ENCODE measurements around the gene SSNA1. TPM values are rescaled to one million over a fixed set of nuclear protein-coding genes. Genes with fewer than 3 reads are reported as not detected.
A peak's percentile ranks its signal among the peaks of the same experiment; 100 is the strongest.

The SSNA1 gene
- total and polyA plus RNA-seq, 2 donors (not counting 1 experiment from before 2014, with no cell fraction given) = 53.6 to 129 TPM

- Histone ChIP-seq H3K27ac (ENCODE audit: low read length in 2 of 2) (peak overlapping the region; percentile 79 to 91), H3K27me3 (replicated peaks in 1 of 4; ENCODE audit: control extremely low read depth in 1 of 4, control insufficient read depth in 3 of 4, insufficient read depth in 4 of 4, low read length in 3 of 4) (peaks cover 0 to 12% (median 0%) of the 10 kb centered on the region in 4 experiments), H3K36me3 (replicated peaks in 1 of 2; ENCODE audit: control extremely low read depth in 1 of 2, control insufficient read depth in 1 of 2, extremely low read depth in 1 of 2, insufficient read depth in 2 of 2, low read length in 1 of 2) (no peaks in the 10 kb centered on the region), H3K4me2 (replicated peaks; ENCODE audit: low read depth, low read length, poor library complexity, severe bottlenecking) (peak overlapping the region; percentile 95), H3K9me3 (ENCODE audit: control extremely low read depth in 1 of 3, control insufficient read depth in 2 of 3, insufficient read depth in 1 of 3, low read length in 2 of 3) (no peaks in the 10 kb centered on the region), H3K4me3 (ENCODE audit: control extremely low read depth in 1 of 5, extremely low read depth in 1 of 5, insufficient read depth in 1 of 5, low read depth in 2 of 5, low read length in 4 of 5) (peak overlapping the region; percentile 36 to 77 (median 71)), H3K4me1 (ENCODE audit: control insufficient read depth in 2 of 2, insufficient read depth in 2 of 2, low read length in 2 of 2) (peaks cover 13 to 32% of the 10 kb centered on the region in 2 donors), H3K79me2 (ENCODE audit: control insufficient read depth, insufficient read depth, low read length) (no peaks in the 10 kb centered on the region), H2AFZ (ENCODE audit: insufficient read depth, low read depth, low read length, poor library complexity, severe bottlenecking) (peak overlapping the region; percentile 96), H3K9ac (ENCODE audit: low read length) (peak overlapping the region; percentile 75), H4K20me1 (ENCODE audit: control insufficient read depth, insufficient read depth, low read length, poor library complexity, severe bottlenecking) (no peaks in the 10 kb centered on the region)
- no peak for TF ChIP-seq EZH2 (IDR thresholded peaks at IDR 0.05; ENCODE audit: borderline replicate concordance, insufficient read depth, low read depth, low read length, poor library complexity, severe bottlenecking)
- TF ChIP-seq CTCF (IDR thresholded peaks at IDR 0.05) = no peak
- DNase-seq (peak; percentile 99), ATAC-seq (ENCODE audit: low read depth) (peak; percentile 92)
- POLR2A ChIA-PET = interaction anchor here (0.5 to 3.1 kb wide), 15 partner anchors 9 to 465 kb away, joined by 3 to 15 read pairs (median 5); partner anchors contain the start of genes ANAPC2, LCN8, NDOR1 and SSNA1
- H3K9me3 Mint-ChIP-seq (ENCODE audit: insufficient read depth) = no peaks in the 10 kb centered on the region
- intact Hi-C loops (cut with micrococcal nuclease) = loop anchor here (1.0 to 5.0 kb wide), 7 partner anchors 13 to 384 kb away; partner anchors contain the start of genes ARRDC1, NDOR1, TMEM203 and TPRN
- WGBS (ENCODE audit: insufficient coverage) = 1% methylated on average over 63 of the region's 63 CpGs
- CTCF ChIA-PET = interaction anchor here (0.5 to 7.0 kb wide), 12 partner anchors 15 to 194 kb away, joined by 3 to 76 read pairs (median 4); partner anchors contain the start of genes ANAPC2, NDOR1, SSNA1 and TMEM203
- peak overlapping the region; percentile 82 for H3K27ac Mint-ChIP-seq
- peaks cover 16% of the 10 kb centered on the region for H3K4me1 Mint-ChIP-seq
- H3K27me3 Mint-ChIP-seq = peaks cover 4% of the 10 kb centered on the region
- H3K4me3 Mint-ChIP-seq = peak overlapping the region; percentile 86
Measured at GRCh38 chr9:137223078-137223970, 34.8 kb downstream of the SSNA1 start.
